ENCODE data around the gene PPIL6. TPM values are rescaled to one million over a fixed set of nuclear protein-coding genes. Genes with fewer than 3 reads are reported as not detected.

Gene PPIL6
- total RNA-seq, 1 donor from 2014 or later = 4.7 TPM

- TF ChIP-seq, protein P1, sequence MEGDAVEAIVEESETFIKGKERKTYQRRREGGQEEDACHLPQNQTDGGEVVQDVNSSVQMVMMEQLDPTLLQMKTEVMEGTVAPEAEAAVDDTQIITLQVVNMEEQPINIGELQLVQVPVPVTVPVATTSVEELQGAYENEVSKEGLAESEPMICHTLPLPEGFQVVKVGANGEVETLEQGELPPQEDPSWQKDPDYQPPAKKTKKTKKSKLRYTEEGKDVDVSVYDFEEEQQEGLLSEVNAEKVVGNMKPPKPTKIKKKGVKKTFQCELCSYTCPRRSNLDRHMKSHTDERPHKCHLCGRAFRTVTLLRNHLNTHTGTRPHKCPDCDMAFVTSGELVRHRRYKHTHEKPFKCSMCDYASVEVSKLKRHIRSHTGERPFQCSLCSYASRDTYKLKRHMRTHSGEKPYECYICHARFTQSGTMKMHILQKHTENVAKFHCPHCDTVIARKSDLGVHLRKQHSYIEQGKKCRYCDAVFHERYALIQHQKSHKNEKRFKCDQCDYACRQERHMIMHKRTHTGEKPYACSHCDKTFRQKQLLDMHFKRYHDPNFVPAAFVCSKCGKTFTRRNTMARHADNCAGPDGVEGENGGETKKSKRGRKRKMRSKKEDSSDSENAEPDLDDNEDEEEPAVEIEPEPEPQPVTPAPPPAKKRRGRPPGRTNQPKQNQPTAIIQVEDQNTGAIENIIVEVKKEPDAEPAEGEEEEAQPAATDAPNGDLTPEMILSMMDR (IDR thresholded peaks at IDR 0.05; ENCODE audit: insufficient read depth, low read length, poor library complexity, severe bottlenecking) = no peak
- Histone ChIP-seq H3K36me3 (ENCODE audit: control insufficient read depth, insufficient read depth, low read length) (peaks cover 3% of the 10 kb centered on the region), H3K27me3 (ENCODE audit: control insufficient read depth, insufficient read depth, low read length) (no peaks in the 10 kb centered on the region), H3K4me3 (ENCODE audit: low read depth, low read length) (no peak overlapping the region)
- DNase-seq (ENCODE audit: low read depth) = no peak
Measured at GRCh38 chr6:109453594-109454495, 13.4 kb upstream of the PPIL6 start.

DNA sequence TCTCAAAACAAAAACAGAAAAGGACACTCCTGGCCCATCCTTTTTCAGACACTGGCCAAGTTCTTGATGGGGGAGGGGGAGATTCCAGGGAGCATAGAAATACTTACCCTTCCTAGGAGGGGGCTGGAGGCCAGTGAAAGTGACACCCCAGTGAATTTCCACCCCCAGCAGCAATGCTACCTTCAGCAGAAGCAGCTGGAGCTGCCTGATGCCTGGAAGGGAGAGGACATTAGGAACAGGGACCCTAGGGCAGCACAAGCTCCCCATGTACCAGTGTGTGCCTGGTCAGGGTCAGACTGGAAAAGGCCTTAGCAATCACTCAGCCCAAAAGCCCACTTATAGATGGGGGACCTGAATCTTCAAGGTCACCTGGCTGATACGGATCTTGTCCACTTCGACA lies 12.7 kb upstream of the PPIL6 start:
- H3K27me3 ChIP-seq (ENCODE audit: control insufficient read depth, insufficient read depth, low read length) = no peaks in the 10 kb centered on the region
- H3K36me3 ChIP-seq (ENCODE audit: control insufficient read depth, insufficient read depth, low read length) = peaks cover 3% of the 10 kb centered on the region
- TF ChIP-seq, protein P1 (IDR thresholded peaks at IDR 0.05; ENCODE audit: insufficient read depth, low read length, poor library complexity, severe bottlenecking) = no peak
- no peak overlapping the region for H3K4me3 ChIP-seq (ENCODE audit: low read depth, low read length)
- no peak for DNase-seq (ENCODE audit: low read depth)

DNA sequence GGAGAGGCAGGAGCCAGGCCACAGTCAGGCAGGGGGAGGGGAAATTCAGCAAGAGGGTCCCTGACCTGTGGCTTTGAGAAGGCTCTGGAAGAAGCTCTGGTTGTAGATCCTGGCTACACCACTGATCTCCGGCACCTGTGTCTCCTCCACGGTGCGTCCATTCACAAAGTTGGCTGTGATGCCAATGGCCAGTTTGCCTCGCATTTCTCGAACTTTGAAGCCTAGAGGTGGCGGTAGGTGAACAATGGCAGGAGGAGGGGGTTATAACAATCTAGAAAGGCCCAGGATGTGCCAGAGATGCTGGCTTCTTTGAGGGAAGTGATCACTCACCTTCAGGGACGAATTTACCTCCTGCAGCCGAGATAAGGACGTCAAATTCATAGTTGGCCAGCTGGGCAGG lies 11.8 kb upstream of the PPIL6 start:
- Histone ChIP-seq H3K36me3 (ENCODE audit: control insufficient read depth, insufficient read depth, low read length) (peaks cover 3% of the 10 kb centered on the region), H3K27me3 (ENCODE audit: control insufficient read depth, insufficient read depth, low read length) (no peaks in the 10 kb centered on the region)
- TF ChIP-seq, protein P1 (IDR thresholded peaks at IDR 0.05; ENCODE audit: insufficient read depth, low read length, poor library complexity, severe bottlenecking) = no peak

GRCh38 chr6:109451376-109451775 lies 10.9 kb upstream of the PPIL6 start:
- peaks cover 3% of the 10 kb centered on the region for H3K36me3 ChIP-seq (ENCODE audit: control insufficient read depth, insufficient read depth, low read length)
- H3K27me3 ChIP-seq (ENCODE audit: control insufficient read depth, insufficient read depth, low read length) = no peaks in the 10 kb centered on the region
- no peak overlapping the region for H3K4me3 ChIP-seq (ENCODE audit: low read depth, low read length)
- DNase-seq (ENCODE audit: low read depth) = no peak
- TF ChIP-seq, protein P1 (IDR thresholded peaks at IDR 0.05; ENCODE audit: insufficient read depth, low read length, poor library complexity, severe bottlenecking) = no peak

More for the DNA sequence above, 11.8 kb upstream of the PPIL6 start:
- H3K4me3 ChIP-seq (ENCODE audit: low read depth, low read length) = no peak overlapping the region
- no peak for DNase-seq (ENCODE audit: low read depth)

DNA sequence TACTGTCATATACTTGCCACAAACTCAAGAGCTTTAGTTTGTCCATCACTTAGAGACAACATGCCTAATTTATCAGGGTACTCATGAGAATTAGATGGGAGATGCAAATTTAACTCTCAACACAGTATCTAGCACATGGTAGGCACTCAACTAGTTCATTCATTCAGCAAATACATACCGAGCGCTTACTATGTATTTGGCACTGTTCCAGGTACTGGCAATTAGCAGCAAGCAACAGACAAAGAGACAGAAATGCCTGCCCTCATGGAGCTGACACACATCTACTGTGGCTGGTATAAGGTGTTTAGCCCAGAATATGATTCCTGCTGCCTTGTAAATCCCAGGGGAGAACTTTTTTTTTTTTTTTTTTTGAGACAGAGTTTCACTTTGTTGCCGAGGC lies 10.4 kb upstream of the PPIL6 start:
- no peak for DNase-seq (ENCODE audit: low read depth)
- Histone ChIP-seq H3K36me3 (ENCODE audit: control insufficient read depth, insufficient read depth, low read length) (peaks cover 3% of the 10 kb centered on the region), H3K4me3 (ENCODE audit: low read depth, low read length) (no peak overlapping the region), H3K27me3 (ENCODE audit: control insufficient read depth, insufficient read depth, low read length) (no peaks in the 10 kb centered on the region)
- TF ChIP-seq, protein P1 (IDR thresholded peaks at IDR 0.05; ENCODE audit: insufficient read depth, low read length, poor library complexity, severe bottlenecking) = no peak
